Activated CD8-positive, alpha-beta memory T cell treated with anti-CD3 and anti-CD28 coated beads, Interleukin-2, amount 50 U/mL, for 1 hour (primary cell): ENCODE results near the gene DNAH17.

Source experiments
- DNase-seq: peaks from one replicate; pipeline ENCODE4 v3.0.0-alpha.2; 2020; ENCODE audit errors: extremely low read depth

The DNAH17 gene

DNA sequence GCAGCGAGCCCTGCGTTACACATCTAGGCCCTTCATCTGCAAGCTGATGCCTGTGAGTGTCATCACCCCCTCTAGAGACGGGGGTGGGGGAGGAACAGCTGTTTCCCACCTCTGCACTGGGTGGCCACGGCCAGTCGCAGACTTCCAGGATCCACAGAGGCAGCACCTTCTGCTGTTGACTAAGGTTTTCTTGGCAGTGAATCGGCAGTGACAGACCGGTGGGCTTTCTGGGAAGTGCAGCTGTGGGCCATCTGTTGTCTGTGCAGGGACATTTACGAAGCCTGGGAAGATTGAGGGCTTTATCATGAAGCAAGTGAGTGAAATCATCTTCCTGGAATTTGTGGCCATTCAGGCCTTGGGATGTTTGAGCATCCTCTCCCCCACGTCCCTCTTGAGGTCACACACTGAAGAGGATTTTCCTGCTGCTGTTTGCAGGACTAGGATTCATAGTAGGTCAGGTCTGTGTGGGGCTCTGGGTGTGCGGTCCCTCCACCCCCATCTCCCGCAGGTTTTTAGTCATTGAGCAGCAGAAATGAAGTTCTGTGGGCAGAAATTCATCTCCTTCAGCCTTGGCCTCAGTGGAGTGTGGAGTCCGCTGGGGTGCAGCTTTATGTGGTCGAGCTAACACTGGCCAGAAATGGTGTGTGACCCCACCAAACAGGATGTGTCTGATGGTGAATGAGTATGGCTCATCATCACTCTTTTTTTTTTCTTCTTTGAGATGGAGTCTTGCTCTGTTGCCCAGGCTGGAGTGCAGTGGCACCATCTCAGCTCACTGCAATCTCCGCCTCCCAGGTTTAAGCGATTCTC lies 186.8 kb downstream of the DNAH17 start:
- no peak for DNase-seq

DNA sequence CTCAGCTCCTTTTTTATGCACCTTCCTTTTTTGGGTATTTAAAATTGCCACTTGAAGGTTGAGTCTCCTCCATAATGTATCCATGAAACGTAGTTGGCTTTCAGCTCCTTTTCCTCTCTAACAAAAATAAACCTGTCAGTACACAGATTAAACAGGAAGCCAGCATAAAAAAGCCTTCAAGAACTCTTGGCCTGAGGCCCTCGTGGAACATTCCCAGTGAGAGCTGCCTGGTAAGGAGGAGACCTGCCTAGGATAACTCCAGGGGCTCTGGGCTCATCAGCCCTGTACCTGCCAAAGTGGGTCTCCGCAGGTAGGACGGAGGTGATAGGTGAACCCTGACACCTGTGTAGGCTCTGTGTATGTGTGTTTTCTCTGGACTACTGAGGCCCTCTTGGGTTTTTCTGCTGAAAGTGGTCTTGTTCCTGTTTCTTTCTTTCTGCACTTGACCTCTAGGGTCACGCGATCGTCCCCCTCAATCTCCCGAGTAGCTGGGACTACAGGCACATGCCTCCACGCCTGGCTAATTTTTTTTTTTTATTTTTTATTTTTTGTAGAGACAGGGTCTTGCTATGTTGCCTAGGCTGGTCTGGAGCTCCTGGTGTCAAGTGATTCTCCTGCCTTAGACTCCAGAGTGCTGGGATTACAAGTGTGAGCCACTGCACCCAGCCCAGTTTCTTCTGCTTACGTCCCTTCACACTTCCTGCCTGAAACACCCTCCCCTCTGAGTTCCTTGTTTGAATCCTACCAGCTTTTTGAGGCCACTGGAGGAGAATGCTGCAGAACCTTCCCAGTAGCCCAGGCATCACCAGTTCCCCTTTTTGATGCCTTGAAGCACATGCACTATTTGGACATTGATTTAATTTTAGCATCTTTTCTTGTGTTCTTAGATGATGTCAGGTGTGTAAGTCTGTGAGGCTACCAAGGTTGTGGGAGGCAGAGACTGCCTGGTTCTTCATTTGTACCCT lies 188.9 kb downstream of the DNAH17 start:
- DNase-seq, result no peak

DNA sequence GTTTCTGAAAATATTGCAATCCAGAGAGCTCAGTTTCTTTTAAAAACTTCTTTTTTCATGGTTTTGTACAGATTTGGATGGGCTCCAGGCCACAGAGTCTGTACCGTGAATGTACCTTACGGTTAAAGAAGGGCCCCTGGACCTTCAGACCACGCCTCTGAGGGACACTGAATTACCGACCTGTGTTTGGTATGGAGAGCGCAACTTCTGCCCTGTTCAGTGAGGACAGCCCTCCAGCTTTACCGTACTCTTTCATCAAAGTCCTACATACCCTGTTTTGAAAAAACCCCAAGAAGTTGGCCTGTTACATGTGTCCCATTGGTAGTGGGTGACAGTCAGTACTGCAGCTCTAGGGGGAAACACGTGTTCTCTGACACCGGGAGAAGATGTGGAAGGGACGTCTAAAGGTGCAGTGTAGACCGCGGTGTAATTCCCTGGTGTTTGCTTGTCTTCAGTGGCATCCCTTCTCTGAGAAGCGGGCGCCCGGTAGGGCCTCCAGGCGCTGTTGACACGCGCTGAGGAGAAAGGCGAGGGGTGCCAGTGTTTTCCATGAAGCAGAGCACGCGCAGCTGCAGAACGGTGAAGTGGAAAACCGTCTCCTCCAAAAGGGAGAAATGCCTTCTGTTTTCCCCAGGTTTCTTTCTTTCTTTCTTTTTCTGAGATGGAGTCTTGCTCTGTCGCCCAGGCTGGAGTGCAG lies 192.6 kb downstream of the DNAH17 start:
- DNase-seq, result no peak

DNA sequence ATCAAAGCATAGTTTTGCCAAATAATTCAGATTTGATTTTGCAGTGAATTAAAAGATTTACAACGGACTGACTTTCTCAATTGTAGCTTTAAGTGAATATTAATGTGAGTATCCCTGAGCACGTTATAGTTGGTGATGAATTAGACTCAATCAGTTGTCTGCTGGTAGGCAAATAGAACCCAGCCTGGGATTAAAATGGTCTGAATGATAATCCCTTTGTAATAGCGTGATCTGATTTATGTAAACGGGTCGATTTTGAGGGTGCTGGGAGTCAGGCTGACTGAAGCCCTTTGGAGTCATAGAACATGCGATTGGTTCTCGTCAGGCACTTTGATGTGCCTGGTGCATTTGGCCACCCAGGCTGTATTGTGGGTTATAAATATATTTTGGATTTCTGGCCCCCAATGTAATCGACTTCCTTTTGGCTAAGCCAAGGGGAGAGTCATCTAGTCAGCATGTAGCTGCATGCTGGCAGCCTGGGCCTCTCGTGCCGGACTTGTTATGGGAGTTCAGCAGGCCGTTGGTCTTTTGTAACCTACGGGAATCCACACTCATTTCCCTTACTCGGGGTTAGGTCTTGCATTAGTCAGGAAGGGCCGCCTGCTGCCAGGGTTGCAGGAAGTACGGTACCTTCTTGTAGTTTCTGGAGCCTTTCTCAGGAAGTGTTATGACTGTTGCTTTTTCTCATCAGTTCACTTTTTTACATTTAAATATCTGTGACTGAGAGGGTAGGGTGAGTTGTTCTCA lies 193.3 kb downstream of the DNAH17 start:
- no peak for DNase-seq

DNA sequence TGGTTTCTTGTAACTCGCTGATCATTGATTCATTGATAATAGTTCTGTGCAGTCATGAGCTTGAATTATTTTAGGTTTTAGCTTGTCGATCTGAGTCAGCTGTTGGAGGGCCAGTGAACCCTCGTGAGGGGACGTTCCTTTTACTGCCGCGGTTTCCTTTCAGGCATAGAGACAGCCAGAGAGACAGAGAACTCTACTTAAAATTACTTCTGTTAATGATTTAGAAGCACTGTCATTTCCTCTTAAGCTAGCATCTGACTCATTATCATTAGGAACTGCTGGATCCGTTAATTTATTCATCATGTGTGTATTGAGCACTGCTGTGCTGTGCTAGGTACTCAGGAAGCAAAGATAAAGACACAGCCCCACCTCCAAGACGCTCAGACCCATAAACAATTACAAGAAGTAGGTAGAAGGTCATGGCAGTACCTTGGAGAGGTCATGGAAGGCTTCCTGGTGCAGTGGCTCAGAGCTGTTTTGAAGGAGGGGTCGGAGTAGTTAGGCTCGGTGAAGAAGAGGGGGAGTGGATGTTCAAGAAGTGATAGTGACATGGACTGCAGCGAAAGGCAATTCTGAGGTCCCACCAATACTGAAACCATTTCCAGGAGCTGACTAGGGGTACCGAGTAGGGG lies 195.5 kb downstream of the DNAH17 start:
- DNase-seq, result no peak

DNA sequence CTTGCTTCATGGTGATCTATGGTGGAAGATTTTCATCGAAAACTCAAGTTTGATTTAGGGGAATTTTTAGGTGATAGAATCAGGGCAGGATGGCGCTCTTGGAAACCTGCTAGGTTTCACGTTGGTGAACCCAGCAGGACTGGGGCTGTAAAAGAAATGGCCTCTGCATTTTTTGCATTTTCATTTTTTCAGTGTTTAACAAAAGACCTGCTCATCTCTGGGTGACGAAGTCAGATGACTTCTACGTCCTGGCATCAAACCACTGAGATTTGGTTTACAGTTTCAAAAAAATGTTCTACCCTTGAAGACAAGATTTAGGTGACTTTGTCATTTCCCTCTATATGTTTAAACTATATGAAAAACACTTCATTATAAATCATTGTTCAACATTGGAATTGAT lies 196.8 kb downstream of the DNAH17 start:
- DNase-seq, result no peak

DNA sequence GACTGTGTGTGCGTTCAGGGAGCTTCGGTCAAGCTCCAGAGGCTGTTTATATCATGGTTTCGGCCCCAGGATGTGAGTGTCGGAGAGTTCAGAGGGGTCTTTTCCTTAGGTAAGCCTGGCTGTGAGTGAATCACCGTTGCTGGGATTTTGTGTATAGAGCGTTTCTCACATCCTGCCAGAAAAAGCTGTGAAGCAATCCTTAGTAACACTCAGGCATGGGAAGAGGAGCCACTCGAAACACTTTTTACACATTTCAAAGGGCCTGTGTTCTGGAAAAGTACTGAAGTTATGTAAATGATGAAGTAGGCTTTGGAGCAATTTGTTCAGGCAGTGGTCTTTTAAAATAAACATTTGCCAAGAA lies 198.1 kb downstream of the DNAH17 start:
- DNase-seq, result no peak

DNA sequence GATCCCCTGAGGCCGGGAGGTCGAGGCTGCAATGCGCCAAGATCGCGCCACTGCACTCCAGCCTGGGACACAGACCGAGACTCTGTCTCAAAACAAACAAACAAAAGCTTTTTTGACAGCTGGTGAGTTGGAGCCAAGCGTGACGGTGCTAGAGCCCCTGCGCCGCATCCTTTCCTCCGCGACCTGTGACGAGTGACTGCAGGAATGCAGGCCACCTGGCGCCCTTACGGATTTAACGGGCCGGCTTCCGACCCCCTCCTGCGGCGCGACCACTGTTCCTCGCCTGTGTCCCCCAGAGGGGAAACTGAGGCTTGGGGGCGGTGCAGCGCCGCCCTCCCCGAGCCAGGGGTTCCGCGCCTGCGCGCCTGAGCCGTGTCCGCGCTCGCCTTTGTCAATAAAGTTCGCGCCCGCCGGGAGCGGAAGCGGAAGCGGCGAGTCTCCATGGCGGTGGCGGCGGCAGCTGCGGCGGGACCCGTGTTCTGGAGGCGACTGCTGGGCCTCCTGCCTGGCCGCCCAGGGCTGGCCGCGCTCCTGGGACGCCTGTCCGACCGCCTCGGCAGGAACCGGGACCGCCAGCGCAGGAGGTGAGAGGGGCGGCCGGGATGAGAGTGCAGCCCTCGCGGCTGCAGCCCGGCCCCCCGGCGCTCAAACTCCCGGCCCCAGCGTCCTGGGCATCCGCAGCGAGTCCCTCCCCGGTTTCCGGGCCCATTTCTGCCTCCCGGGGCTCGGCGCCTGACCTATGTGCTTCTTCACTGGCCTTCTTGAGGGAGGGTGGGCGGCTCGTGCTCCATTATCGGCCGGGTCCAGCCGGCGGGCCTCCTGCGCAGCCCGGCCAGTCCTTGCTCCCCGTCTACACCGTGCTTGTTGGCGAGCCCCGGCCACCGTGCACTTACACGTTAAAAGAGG lies 198.7 kb downstream of the DNAH17 start, which contains the start of gene PGS1:
PGS1 (plus strand) TSS at position 425 of the 906 bp plus-strand sequence; CDS start at position 442, 17 bp downstream.
- no peak for DNase-seq

DNA sequence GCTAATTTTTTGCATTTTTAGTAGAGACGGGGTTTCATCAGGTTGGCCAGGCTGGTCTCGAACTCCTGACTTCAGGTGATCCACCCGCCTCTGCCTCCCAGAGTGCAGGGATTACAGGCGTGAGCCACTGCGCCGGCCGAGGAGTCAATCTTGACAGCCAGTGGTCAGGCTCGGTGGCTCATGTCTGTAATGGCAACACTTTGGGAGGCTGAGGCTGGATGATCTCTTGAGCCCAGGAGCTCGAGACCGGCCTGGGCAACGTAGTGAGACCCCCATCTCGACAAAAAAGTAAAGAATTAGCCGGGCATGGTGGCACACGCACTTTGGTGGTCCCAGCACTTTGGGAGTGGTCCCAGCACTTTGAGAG lies 199.4 kb downstream of the DNAH17 start:
- no peak for DNase-seq

DNA sequence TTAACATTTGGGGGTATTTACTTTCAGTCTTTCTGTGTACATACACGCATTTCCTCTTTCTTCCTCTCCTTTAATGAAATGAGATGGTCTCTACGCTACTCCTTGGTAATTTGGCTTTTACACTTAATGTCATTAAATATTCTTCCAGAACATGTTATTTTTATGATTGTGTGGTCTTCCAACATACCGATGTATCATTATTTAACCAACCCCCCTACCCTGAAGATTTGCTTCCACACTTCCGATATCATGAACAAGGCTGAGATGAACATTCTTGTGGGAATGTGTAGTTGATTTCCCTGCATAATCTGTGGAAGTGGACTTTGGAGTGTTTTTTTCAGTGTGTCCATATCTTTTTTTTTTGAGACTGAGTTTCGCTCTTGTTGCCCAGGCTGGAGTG lies 201.0 kb downstream of the DNAH17 start:
- no peak for DNase-seq

DNA sequence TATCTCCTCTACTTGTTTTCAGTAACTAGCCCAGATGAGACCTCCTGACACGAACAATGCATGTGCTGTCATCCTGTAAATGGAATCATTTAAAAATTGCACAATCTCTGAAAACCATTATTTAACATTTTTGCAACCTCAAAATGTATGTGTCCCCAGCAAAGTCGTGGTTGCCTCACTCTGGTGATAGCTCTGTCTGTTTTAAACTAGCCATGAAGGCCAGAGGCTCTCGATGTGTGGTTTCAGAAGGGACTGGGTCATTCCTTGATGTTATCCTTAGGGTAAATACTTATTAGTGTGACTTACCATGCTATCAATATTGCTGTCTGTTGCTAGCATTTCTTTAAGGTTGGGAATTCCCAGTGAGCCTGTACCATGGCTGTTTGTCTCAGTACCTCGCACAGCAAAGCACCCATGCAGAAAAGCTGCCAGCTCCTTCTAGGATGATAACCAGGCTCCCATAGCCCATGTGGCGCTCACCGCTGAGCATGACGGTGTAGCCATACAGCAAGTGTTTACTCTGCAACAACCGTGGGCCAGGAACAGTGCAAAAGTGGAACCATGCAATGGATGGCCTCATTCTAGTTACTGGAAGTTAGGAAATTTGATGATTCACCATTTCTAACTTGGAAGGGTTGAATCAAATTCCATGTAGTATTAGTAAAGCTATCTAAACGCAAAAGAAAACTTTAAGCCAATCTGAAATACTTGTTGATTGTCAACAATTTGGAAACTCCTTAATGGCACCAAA lies 201.6 kb downstream of the DNAH17 start:
- DNase-seq, result no peak

DNA sequence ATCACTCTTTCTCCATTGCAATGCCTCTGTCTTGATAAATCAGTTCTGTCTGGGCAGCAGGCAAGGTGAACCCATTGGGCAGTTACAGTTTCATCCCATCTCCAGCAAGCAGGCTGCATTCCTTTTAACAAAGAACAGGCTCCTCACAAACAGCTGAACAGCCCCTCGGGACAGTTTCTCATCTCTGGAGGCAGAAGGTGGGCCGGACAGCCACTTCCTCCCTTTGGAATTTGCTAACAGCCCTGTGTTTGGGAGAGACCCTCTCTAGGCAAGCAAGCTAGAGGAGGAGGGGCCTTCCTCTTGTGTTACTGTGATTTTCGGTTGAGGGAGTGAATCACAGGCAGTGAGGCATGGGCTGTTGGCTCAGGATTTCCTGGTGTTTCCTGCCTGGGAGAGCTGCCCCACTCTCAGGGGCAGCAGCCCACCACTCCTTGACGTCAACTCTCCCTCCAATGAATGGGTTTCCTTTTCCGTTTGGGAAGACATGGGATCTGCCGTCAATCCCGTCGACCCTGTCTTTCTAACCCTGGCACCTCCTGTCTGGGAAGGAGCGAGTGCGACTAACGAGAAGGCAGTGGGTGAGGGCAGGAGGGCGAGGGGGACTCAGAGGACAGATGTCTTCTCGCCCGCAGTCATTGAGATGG lies 202.4 kb downstream of the DNAH17 start:
- DNase-seq, result no peak

DNA sequence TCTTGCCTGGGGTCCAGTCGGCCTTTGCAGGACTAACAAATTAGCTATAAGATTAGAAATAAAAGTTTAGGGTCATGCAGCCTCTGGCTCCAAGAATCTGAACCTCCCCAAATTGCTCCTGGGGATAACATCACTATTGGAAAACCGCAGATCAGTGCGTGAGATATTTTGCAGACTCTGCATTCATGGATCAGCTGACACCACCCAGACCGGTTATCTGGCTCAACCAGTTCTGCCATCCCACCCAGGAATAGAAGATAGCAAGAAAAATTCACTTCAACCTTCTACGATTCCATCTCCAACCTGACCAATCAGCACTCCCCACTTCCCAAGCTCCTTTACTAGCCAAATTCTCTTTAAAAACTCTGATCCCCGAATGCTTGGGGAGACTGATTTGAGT lies 203.0 kb downstream of the DNAH17 start:
- DNase-seq, result no peak
